Effector memory CD4-positive, alpha-beta T cell (primary cell): ENCODE measurements around the gene C15orf61.

Experiments
- DNase-seq, 3 donors: peaks; one replicate each; pipeline ENCODE4 v3.0.0-alpha.2; 2020
- H3K27ac ChIP-seq: 2 replicates; pipeline ENCODE4 v1.7.0; 2013; ENCODE audit warnings: mild to moderate bottlenecking, low read length, moderate library complexity; ENCODE audit not compliant: insufficient read depth, poor library complexity, severe bottlenecking
- H3K27me3 ChIP-seq: replicated peaks from 2 replicates; pipeline ENCODE4 v1.7.0; 2013; ENCODE audit warnings: mild to moderate bottlenecking, low read length; ENCODE audit not compliant: insufficient read depth, control insufficient read depth, poor library complexity, severe bottlenecking
- H3K36me3 ChIP-seq: 2 replicates; pipeline ENCODE4 v1.7.0; 2013; ENCODE audit warnings: mild to moderate bottlenecking, low read length, moderate library complexity; ENCODE audit not compliant: control insufficient read depth, insufficient read depth
- H3K4me1 ChIP-seq: 2 replicates; pipeline ENCODE4 v1.7.0; 2013; ENCODE audit warnings: low read length, mild to moderate bottlenecking; ENCODE audit not compliant: control insufficient read depth, insufficient read depth, poor library complexity, severe bottlenecking
- H3K4me3 ChIP-seq: 2 replicates; pipeline ENCODE4 v1.7.0; 2013; ENCODE audit warnings: low read length, low read depth, mild to moderate bottlenecking; ENCODE audit not compliant: insufficient read depth, poor library complexity, severe bottlenecking
- H3K9me3 ChIP-seq: 2 replicates; pipeline ENCODE4 v1.7.0; 2013; ENCODE audit warnings: mild to moderate bottlenecking, low read length, moderate library complexity; ENCODE audit not compliant: control insufficient read depth

Gene C15orf61

GRCh38 chr15:67533873-67534272 is 12.9 kb downstream of the C15orf61 start:
- Histone ChIP-seq H3K27ac (no peak overlapping the region), H3K9me3 (no peaks in the 10 kb centered on the region), H3K4me1 (no peaks in the 10 kb centered on the region), H3K36me3 (no peaks in the 10 kb centered on the region), H3K27me3 (no peaks in the 10 kb centered on the region), H3K4me3 (no peak overlapping the region)
- no peak for DNase-seq

- Histone ChIP-seq H3K9me3 (no peaks in the 10 kb centered on the region), H3K4me1 (no peaks in the 10 kb centered on the region), H3K27ac (no peak overlapping the region), H3K27me3 (no peaks in the 10 kb centered on the region), H3K4me3 (no peak overlapping the region), H3K36me3 (no peaks in the 10 kb centered on the region)
- no peak for DNase-seq
Observed at GRCh38 chr15:67534360-67534759, 13.4 kb downstream of the C15orf61 start.

- H3K4me3 ChIP-seq = no peak overlapping the region
- no peaks in the 10 kb centered on the region for H3K27me3 ChIP-seq
- no peaks in the 10 kb centered on the region for H3K36me3 ChIP-seq
- no peak for DNase-seq
- no peaks in the 10 kb centered on the region for H3K9me3 ChIP-seq
- no peaks in the 10 kb centered on the region for H3K4me1 ChIP-seq
- H3K27ac ChIP-seq = no peak overlapping the region
Observed at GRCh38 chr15:67537771-67538170, 16.8 kb downstream of the C15orf61 start.

DNA sequence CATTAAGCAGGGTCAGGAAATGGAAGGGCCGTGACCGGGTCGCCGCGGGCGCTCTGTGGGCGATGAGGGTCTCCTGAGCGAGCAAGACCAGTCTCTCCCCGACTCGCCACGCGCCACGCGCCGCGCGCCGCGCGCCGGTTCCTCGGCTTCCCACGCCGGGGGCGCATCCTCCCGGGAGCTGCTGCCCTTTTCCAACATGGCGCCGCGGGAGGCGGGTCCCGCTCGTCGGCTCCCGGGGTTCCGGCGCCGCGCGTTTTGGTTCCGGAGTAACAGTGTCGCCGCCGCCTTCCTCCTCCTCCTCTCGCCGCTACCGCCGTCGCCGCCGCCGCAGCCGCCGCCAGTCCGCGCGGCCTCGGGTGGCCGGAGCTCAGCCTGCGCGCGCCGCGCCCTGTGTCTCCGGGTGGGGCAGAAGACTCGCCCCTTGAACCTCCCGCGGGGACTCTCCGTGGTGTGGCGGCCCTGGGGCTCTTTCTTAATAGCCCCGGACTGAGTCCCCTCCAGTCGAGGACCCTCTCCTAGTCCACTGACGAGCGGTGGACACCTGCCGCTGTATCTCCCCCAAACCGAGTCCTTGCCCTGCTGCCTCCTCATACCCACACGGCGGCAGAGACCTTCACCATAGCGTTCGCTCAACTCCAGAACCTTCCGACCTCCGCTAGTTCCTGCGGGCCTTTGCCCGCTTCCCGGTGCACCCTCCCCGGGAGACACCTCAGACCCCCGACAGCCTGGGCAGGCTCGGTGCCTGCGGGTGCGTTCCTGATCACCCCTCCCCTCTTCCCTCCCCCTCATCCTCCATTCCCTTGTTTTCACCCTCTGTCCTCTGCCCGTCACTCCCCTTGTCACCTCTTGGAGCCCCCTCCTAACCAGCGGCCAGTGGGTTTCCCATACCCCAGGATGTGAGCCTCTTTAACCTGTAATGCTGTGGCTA is 21.8 kb downstream of the C15orf61 start, which contains the start of gene MAP2K5:
Gene MAP2K5 (plus strand): TSS at position 284 of the 928 bp plus-strand sequence. CDS start 633 bp downstream, at position 917.
- Histone ChIP-seq H3K9me3 (no peaks in the 10 kb centered on the region), H3K36me3 (no peaks in the 10 kb centered on the region), H3K27me3 (no peaks in the 10 kb centered on the region), H3K4me1 (peaks cover 8% of the 10 kb centered on the region), H3K27ac (peak within 1 kb of the TSS; percentile 78), H3K4me3 (peak within 1 kb of the TSS; percentile 95)
- DNase-seq = peak; percentile 66 to 75 (median 74)

- Histone ChIP-seq H3K27me3 (no peaks in the 10 kb centered on the region), H3K27ac (peak overlapping the region; percentile 78), H3K36me3 (no peaks in the 10 kb centered on the region), H3K4me3 (peak overlapping the region; percentile 95), H3K9me3 (no peaks in the 10 kb centered on the region), H3K4me1 (peaks cover 8% of the 10 kb centered on the region)
- DNase-seq = no peak
Observed at GRCh38 chr15:67543348-67543718, 22.4 kb downstream of the C15orf61 start.

DNA sequence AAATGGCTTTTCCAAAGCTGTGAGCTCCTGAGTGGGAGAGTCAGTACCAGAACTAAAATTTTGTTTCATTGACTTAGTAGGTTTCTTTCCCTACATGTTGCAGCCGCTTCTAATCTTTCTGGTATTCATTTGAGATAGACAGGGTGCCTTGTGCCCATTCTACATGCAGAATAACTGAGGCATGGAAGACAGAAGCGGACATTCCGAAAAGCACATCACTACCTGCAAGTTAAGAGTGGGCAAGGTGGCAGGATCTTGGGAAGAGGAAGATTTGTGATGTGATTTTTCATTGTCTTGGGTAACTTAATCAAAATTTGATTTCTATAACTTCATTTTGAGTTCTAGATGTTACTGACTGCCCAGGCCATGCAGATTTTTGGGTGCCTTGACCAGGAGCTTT is 23.5 kb downstream of the C15orf61 start:
- H3K27ac ChIP-seq = no peak overlapping the region
- H3K9me3 ChIP-seq = no peaks in the 10 kb centered on the region
- DNase-seq = no peak
- peaks cover 8% of the 10 kb centered on the region for H3K4me1 ChIP-seq
- H3K4me3 ChIP-seq = no peak overlapping the region
- H3K27me3 ChIP-seq = no peaks in the 10 kb centered on the region
- no peaks in the 10 kb centered on the region for H3K36me3 ChIP-seq

- Histone ChIP-seq H3K27ac (no peak overlapping the region), H3K4me3 (no peak overlapping the region), H3K27me3 (no peaks in the 10 kb centered on the region), H3K4me1 (peaks cover 8% of the 10 kb centered on the region), H3K36me3 (peaks cover 5% of the 10 kb centered on the region), H3K9me3 (no peaks in the 10 kb centered on the region)
- DNase-seq = no peak
Observed at GRCh38 chr15:67545864-67546263, 24.9 kb downstream of the C15orf61 start.

DNA sequence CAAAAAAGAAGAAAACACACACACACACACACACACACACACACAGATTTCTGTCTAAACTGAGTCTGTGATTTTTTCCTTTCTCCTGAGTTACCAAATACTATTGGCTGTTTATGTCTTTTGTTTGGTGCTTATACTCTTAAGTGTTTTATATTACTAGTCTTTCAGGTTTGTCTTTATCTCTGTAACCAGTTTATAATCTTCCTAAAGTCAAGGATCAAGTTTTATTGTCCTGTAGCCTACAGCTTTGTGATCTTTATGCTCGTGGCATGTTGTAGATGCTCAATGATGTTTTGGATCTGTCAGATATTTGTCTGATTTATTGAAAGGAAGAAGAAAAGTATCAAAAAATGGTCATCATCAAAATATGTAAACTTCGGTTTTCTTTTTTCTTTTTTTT is 26.1 kb downstream of the C15orf61 start:
- Histone ChIP-seq H3K36me3 (peaks cover 5% of the 10 kb centered on the region), H3K9me3 (no peaks in the 10 kb centered on the region), H3K4me3 (no peak overlapping the region), H3K27me3 (no peaks in the 10 kb centered on the region), H3K4me1 (peaks cover 8% of the 10 kb centered on the region), H3K27ac (no peak overlapping the region)
- no peak for DNase-seq

DNA sequence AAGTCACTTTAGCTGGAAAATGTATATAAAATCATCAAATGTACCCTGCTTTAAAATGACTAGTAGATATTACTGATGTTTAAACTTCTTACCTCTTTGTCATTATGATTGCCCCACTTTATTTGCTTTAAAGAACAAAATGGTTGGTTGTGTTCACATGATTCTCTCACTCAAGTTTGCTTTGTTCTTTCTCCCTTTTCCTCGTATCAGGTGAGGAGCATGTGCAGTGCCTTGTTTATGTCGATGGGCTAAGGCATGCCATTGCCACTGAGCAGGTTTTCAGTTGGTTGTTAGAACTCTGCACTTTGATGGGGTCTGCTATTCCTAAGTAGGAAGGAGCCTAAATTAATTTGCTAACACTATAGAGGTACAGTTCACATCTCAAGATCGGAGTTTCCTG is 26.9 kb downstream of the C15orf61 start:
- no peaks in the 10 kb centered on the region for H3K27me3 ChIP-seq
- no peak overlapping the region for H3K4me3 ChIP-seq
- H3K9me3 ChIP-seq = no peaks in the 10 kb centered on the region
- peaks cover 8% of the 10 kb centered on the region for H3K4me1 ChIP-seq
- DNase-seq = no peak
- H3K36me3 ChIP-seq = peaks cover 5% of the 10 kb centered on the region
- H3K27ac ChIP-seq = no peak overlapping the region

DNA sequence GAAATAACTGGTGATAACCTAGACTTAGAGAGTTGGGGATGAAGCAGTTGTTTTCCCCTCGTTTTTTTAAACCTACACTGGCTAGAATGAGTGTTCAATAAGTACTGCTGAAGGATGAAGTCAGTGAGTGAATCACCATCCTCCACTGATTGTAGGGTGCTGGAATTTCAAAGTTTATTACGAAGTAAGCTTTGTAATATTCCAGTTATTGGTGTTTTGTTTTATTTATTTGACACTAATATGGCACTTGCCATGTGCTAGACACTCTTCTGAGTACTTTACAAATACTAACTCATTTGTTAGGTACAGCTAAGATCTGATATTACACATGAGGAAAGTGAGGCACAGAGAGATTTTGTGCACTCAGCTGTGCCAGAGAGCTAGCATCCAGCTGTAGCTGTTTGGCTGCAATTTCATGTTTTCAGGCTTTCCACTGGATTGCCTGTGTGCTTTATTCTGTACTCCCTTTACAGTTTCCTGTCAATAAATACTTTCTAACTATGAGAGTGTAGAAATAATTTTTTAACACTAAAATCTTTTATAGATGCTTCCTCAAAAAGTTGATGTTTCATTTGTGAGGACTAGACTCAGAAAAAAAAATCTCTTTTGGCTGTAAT is 27.4 kb downstream of the C15orf61 start:
- Histone ChIP-seq H3K27ac (no peak overlapping the region), H3K9me3 (no peaks in the 10 kb centered on the region), H3K4me3 (no peak overlapping the region), H3K36me3 (peaks cover 7% of the 10 kb centered on the region), H3K4me1 (peaks cover 4% of the 10 kb centered on the region), H3K27me3 (no peaks in the 10 kb centered on the region)
- DNase-seq = no peak
